Smooth muscle cell (in vitro differentiated cells): Measurements from ENCODE around the gene RAB11A. TPM values are rescaled to one million over a fixed set of nuclear protein-coding genes. Genes with fewer than 3 reads are reported as not detected.

Experiments used
- DNase-seq: peaks from one replicate; lab custom pipeline; 2025; ENCODE audit not compliant: unreplicated experiment; lab: John Stamatoyannopoulos, UW
- H2AFZ ChIP-seq: fragments of 200-600 bp; sonication (generic); 2 replicates; pipeline ENCODE4 v1.6.0; 2016; ENCODE audit warnings: antibody characterized with exemption, low read depth, mild to moderate bottlenecking
- H3F3A ChIP-seq: fragments of 200-600 bp; sonication (generic); 2 replicates; pipeline ENCODE4 v1.6.0; 2017; ENCODE audit warnings: antibody characterized with exemption, low read depth
- H3K27ac ChIP-seq: fragments of 200-600 bp; sonication (generic); 2 replicates; pipeline ENCODE4 v1.5.1; 2016; ENCODE audit warnings: low read depth, mild to moderate bottlenecking
- H3K27me3 ChIP-seq: fragments of 200-600 bp; sonication (generic); 2 replicates; pipeline ENCODE4 v1.6.1; 2016; ENCODE audit warnings: low read depth, mild to moderate bottlenecking
- H3K36me3 ChIP-seq: fragments of 200-600 bp; sonication (generic); 2 replicates; pipeline ENCODE4 v1.5.1; 2016; ENCODE audit warnings: low read depth
- H3K4me1 ChIP-seq: fragments of 200-600 bp; sonication (generic); 2 replicates; pipeline ENCODE4 v1.5.1; 2016; ENCODE audit warnings: low read depth
- H3K4me2 ChIP-seq: fragments of 200-600 bp; sonication (generic); 2 replicates; pipeline ENCODE4 v1.6.0; 2016; ENCODE audit warnings: mild to moderate bottlenecking
- H3K4me3 ChIP-seq: fragments of 200-600 bp; sonication (generic); 2 replicates; pipeline ENCODE4 v1.5.1; 2016; ENCODE audit warnings: mild to moderate bottlenecking
- H3K79me2 ChIP-seq: fragments of 200-600 bp; sonication (generic); 2 replicates; pipeline ENCODE4 v1.6.0; 2016; ENCODE audit warnings: low read depth, mild to moderate bottlenecking
- H3K9ac ChIP-seq: fragments of 200-600 bp; sonication (generic); 2 replicates; pipeline ENCODE4 v1.6.0; 2016; ENCODE audit warnings: low read depth
- H3K9me3 ChIP-seq: fragments of 200-600 bp; sonication (generic); replicated peaks from 2 replicates; pipeline ENCODE4 v1.5.1; 2016; ENCODE audit warnings: low read depth
- H4K20me1 ChIP-seq: fragments of 200-600 bp; sonication (generic); 2 replicates; pipeline ENCODE4 v1.6.0; 2016; ENCODE audit warnings: low read depth
- CTCF ChIP-seq: fragments of 200-600 bp; sonication (generic); IDR thresholded peaks from 2 replicates; pipeline ENCODE4 v1.5.1; 2017; ENCODE audit warnings: borderline replicate concordance, mild to moderate bottlenecking, antibody characterized with exemption; ENCODE audit not compliant: insufficient read depth, poor library complexity, severe bottlenecking
- WGBS: methylation state at CpG from one replicate; pipeline ENCODE4 v1.1.7; 2016; ENCODE audit warnings: low lambda C conversion rate; 5-methylcytosine and 5-hydroxymethylcytosine counted together
- polyA plus RNA-seq: library from polyadenylated mRNA; unstranded; fragments of >200 nt; fragmentation: Nextera tagmentation; extraction: Ambion mirVana; gene quantifications from 2 replicates; pipeline ENCODE4 v1.2.1, GENCODE V29; 2016
- total RNA-seq: library from RNA; depleted of rRNA; stranded (reverse); fragments of >200 nt; gene quantifications from 2 replicates; pipeline ENCODE4 v1.2.3, GENCODE V29; 2014

Gene RAB11A
- total and polyA plus RNA-seq, 2 experiments from 2014 or later = 206 to 300 TPM

- Histone ChIP-seq H3K36me3 (no peaks in the 10 kb centered on the region), H3K27me3 (no peaks in the 10 kb centered on the region), H3K4me2 (no peak overlapping the region), H3K4me3 (no peak overlapping the region), H4K20me1 (no peaks in the 10 kb centered on the region), H2AFZ (no peak overlapping the region), H3K4me1 (no peaks in the 10 kb centered on the region), H3K79me2 (no peaks in the 10 kb centered on the region), H3F3A (no peaks in the 10 kb centered on the region), H3K9me3 (no peaks in the 10 kb centered on the region), H3K27ac (no peak overlapping the region), H3K9ac (no peak overlapping the region)
- TF ChIP-seq CTCF = no peak
- DNase-seq = no peak
- WGBS = 94% methylated on average over 5 of the region's 5 CpGs
These were observed 54.0 kb downstream of the RAB11A start for GRCh38 chr15:65923264-65923663.

- no peaks in the 10 kb centered on the region for H3F3A ChIP-seq
- TF ChIP-seq CTCF = no peak
- H3K27ac ChIP-seq = no peak overlapping the region
- H2AFZ ChIP-seq = no peak overlapping the region
- WGBS = 78% methylated on average over 2 of the region's 3 CpGs
- H3K9ac ChIP-seq = no peak overlapping the region
- H3K79me2 ChIP-seq = no peaks in the 10 kb centered on the region
- DNase-seq = no peak
- H3K9me3 ChIP-seq = no peaks in the 10 kb centered on the region
- H3K4me1 ChIP-seq = no peaks in the 10 kb centered on the region
- H3K36me3 ChIP-seq = no peaks in the 10 kb centered on the region
- no peaks in the 10 kb centered on the region for H3K27me3 ChIP-seq
- no peak overlapping the region for H3K4me2 ChIP-seq
- no peaks in the 10 kb centered on the region for H4K20me1 ChIP-seq
- no peak overlapping the region for H3K4me3 ChIP-seq
These were observed 54.7 kb downstream of the RAB11A start for GRCh38 chr15:65924004-65924403.

- Histone ChIP-seq H3K4me1 (no peaks in the 10 kb centered on the region), H3K36me3 (no peaks in the 10 kb centered on the region), H3K9me3 (no peaks in the 10 kb centered on the region), H3K9ac (no peak overlapping the region), H3K79me2 (no peaks in the 10 kb centered on the region), H2AFZ (no peak overlapping the region), H3K27me3 (no peaks in the 10 kb centered on the region), H3K27ac (no peak overlapping the region), H3K4me2 (no peak overlapping the region), H3F3A (no peaks in the 10 kb centered on the region), H3K4me3 (no peak overlapping the region), H4K20me1 (no peaks in the 10 kb centered on the region)
- 100% methylated on average over 1 of the region's 1 CpG for WGBS
- no peak for TF ChIP-seq CTCF
- no peak for DNase-seq
These were observed 56.0 kb downstream of the RAB11A start for GRCh38 chr15:65925338-65925737.

GRCh38 chr15:65926459-65926858 is 57.2 kb downstream of the RAB11A start:
- no peaks in the 10 kb centered on the region for H3K27me3 ChIP-seq
- WGBS = 88% methylated on average over 1 of the region's 1 CpG
- no peaks in the 10 kb centered on the region for H3K79me2 ChIP-seq
- no peak overlapping the region for H3K4me2 ChIP-seq
- no peak for DNase-seq
- H4K20me1 ChIP-seq = no peaks in the 10 kb centered on the region
- H3K9ac ChIP-seq = no peak overlapping the region
- H3K27ac ChIP-seq = no peak overlapping the region
- no peak overlapping the region for H3K4me3 ChIP-seq
- TF ChIP-seq CTCF = no peak
- no peaks in the 10 kb centered on the region for H3K4me1 ChIP-seq
- no peaks in the 10 kb centered on the region for H3K9me3 ChIP-seq
- no peaks in the 10 kb centered on the region for H3K36me3 ChIP-seq
- H2AFZ ChIP-seq = no peak overlapping the region
- no peaks in the 10 kb centered on the region for H3F3A ChIP-seq
